ENCODE data around the gene IRF5. TPM values are rescaled to one million over a fixed set of nuclear protein-coding genes. Genes with fewer than 3 reads are reported as not detected.

Gene IRF5
- total RNA-seq, 1 experiment from 2014 or later = 0.74 TPM

DNA sequence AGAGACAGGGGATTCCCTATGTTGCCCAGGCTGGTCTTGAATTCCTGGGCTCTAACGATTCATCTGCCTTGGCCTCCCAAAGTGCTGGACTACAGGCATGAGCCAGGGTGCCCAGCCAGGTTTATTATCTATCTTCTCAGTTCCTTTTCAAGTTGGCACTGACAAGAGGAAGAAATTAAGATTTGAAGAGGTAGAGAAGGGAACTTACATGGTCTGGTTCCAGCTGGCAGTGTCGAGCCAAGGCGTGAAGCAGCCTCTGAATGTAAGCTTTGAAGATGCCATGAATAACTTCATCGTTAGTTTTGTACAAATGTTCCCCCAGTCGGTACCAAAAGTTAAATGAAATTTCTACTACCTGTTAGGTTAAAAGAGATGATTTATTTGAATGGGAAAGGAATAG lies 59.5 kb downstream of the IRF5 start:
- Histone ChIP-seq H3K4me1 (ENCODE audit: insufficient read depth, low read length) (no peaks in the 10 kb centered on the region), H2BK12ac (ENCODE audit: insufficient read length, low read depth, low read length) (no peak overlapping the region), H3K79me2 (ENCODE audit: insufficient read depth, low read length) (no peaks in the 10 kb centered on the region), H3K4me2 (ENCODE audit: insufficient read depth, insufficient read length, low read length) (no peak overlapping the region), H2BK5ac (ENCODE audit: insufficient read length, low read length) (no peak overlapping the region), H3K4ac (ENCODE audit: low read depth, low read length) (no peak overlapping the region), H2AK5ac (ENCODE audit: insufficient read length, low read length) (no peak overlapping the region), H2BK15ac (ENCODE audit: low read depth, low read length) (no peak overlapping the region), H3K18ac (ENCODE audit: insufficient read length, low read depth, low read length) (no peak overlapping the region), H2BK120ac (ENCODE audit: low read depth, low read length, poor library complexity, severe bottlenecking) (no peak overlapping the region), H2AFZ (ENCODE audit: low read length) (no peak overlapping the region), H3K79me1 (ENCODE audit: insufficient read depth, low read depth, low read length, poor library complexity, severe bottlenecking) (no peaks in the 10 kb centered on the region), H4K20me1 (ENCODE audit: control insufficient read depth, insufficient read depth, insufficient read length) (no peaks in the 10 kb centered on the region), H3K9me3 (ENCODE audit: control insufficient read depth, low read depth, low read length) (no peaks in the 10 kb centered on the region), H4K8ac (replicated peaks; ENCODE audit: insufficient read length, low read depth, low read length) (no peak overlapping the region), H4K91ac (ENCODE audit: insufficient read length, low read depth, low read length) (no peak overlapping the region), H3T11ph (ENCODE audit: low read length) (no peak overlapping the region), H3K56ac (ENCODE audit: insufficient read length, low read depth, low read length) (no peak overlapping the region), H3K9ac (ENCODE audit: extremely low read depth, insufficient read length, low read length) (no peak overlapping the region), H2BK20ac (ENCODE audit: low read depth, low read length, poor library complexity, severe bottlenecking) (no peak overlapping the region), H3K27me3 (ENCODE audit: insufficient read depth, low read length) (no peaks in the 10 kb centered on the region), H3K14ac (ENCODE audit: insufficient read depth, low read length) (no peak overlapping the region), H3K23me2 (ENCODE audit: insufficient read length, low read depth, low read length, poor library complexity, severe bottlenecking) (no peaks in the 10 kb centered on the region), H3K23ac (ENCODE audit: insufficient read length, low read depth, low read length) (no peak overlapping the region), H4K5ac (ENCODE audit: insufficient read length, low read depth, low read length) (no peak overlapping the region), H3K27ac (ENCODE audit: insufficient read length, low read depth, low read length) (no peak overlapping the region)
- peaks cover 21 to 61% (median 53%) of the 10 kb centered on the region in 3 experiments; a peak in 6 of 7 replicates for H3K36me3 Mint-ChIP-seq (ENCODE audit: insufficient read depth in 1 of 3, low read depth in 3 of 3)
- DNase-seq = no peak
- H3K27ac Mint-ChIP-seq = no peak overlapping the region
- TF ChIP-seq CTCF (conservative IDR thresholded peaks at IDR 0.05) = no peak
- WGBS (ENCODE audit: extremely low coverage, insufficient read length, low lambda C conversion rate) = no CpG with 5 or more reads among the region's 5 CpGs
- H3K4me1 Mint-ChIP-seq = no peaks in the 10 kb centered on the region
- no peaks in the 10 kb centered on the region for H3K27me3 Mint-ChIP-seq (ENCODE audit: low read depth)
- no peaks in the 10 kb centered on the region for H3K9me3 Mint-ChIP-seq
- H3K4me3 Mint-ChIP-seq = no peak overlapping the region

Other genes starting within 250 kb of the IRF5 start
- gene CALU, start 198.6 kb upstream of the IRF5 start, total RNA-seq (2021) = 168 TPM in 2 replicates
- not detected in 2 replicates for gene OPN1SW, start 162.1 kb upstream of the IRF5 start, total RNA-seq (2021)
- gene CCDC136, start 146.0 kb upstream of the IRF5 start, total RNA-seq (2021) = 28.7 and 31.1 TPM in 2 replicates
- gene FLNC, start 107.5 kb upstream of the IRF5 start, total RNA-seq (2021) = 12.2 and 12.5 TPM in 2 replicates
- gene ATP6V1F, start 75.1 kb upstream of the IRF5 start, total RNA-seq (2021) = 115 and 117 TPM in 2 replicates
- gene KCP, start 27.2 kb upstream of the IRF5 start, total RNA-seq (2021) = 4.8 and 5.3 TPM in 2 replicates
- gene TNPO3, start 117.2 kb downstream of the IRF5 start, total RNA-seq (2021) = 88.3 and 90.1 TPM in 2 replicates
- 34.7 and 36.7 TPM in 2 replicates for gene TSPAN33, start 206.8 kb downstream of the IRF5 start, total RNA-seq (2021)

Data from H9 (cell line).